Measurements from ENCODE around the gene MAP4K1.

MAP4K1 gene

GRCh38 chr19:38617764-38618589 is at the start of gene MAP4K1:
Gene MAP4K1, minus strand, starts transcription at chr19:38617953. Its CDS starts 58 bp downstream, at chr19:38617895.
- peak in 3 of 14 donors; percentile 9 to 28 (median 19) for DNase-seq

GRCh38 chr19:38666663-38667511 is 49.1 kb upstream of the MAP4K1 start:
- DNase-seq, result peak in 1 of 14 donors; percentile 25

- peak in 1 of 14 donors; percentile 34 for DNase-seq
These were observed 48.4 kb upstream of the MAP4K1 start for GRCh38 chr19:38665950-38666662.

- DNase-seq, result no peak
These were observed 47.6 kb upstream of the MAP4K1 start for GRCh38 chr19:38665219-38665931.

DNA sequence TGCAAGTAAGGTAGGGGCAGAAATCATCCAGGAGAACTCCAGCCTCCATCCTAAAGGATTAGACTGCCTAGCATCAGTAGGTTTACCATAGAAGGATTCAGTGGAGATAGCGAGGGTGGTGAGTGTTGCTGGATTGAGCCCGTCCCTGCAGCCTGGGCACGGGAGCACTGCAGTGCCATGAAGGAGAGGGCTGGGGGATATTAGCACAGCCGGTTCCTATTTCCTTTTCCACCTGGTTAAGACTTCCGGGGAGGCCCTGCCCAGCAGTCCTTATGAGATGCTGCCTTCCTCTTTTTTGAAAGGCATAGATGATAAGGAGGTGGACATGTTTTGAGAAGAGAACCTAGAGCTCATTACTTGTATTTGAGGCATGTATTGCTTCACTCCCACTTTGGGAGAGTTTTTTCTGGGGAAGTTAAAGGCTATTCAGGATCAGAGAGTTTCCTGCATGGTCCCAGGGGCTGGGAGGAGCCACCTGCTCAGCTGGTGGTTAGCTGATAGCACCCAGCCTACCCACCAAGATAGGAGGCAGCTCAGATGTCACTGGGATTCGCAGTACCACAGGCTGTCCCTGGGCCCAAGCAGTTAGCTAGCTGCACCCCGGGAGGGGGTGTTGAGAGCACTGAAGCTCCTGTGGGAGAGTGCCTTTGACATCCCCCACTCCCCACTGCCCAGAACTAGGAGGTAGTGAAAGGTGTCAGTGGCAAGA is 46.9 kb upstream of the MAP4K1 start:
- DNase-seq, result no peak

- peak in 11 of 14 donors; percentile 21 to 60 (median 37) for DNase-seq
These were observed 46.3 kb upstream of the MAP4K1 start for GRCh38 chr19:38663957-38664502.

- no peak for DNase-seq
These were observed 45.5 kb upstream of the MAP4K1 start for GRCh38 chr19:38663156-38663651.

DNA sequence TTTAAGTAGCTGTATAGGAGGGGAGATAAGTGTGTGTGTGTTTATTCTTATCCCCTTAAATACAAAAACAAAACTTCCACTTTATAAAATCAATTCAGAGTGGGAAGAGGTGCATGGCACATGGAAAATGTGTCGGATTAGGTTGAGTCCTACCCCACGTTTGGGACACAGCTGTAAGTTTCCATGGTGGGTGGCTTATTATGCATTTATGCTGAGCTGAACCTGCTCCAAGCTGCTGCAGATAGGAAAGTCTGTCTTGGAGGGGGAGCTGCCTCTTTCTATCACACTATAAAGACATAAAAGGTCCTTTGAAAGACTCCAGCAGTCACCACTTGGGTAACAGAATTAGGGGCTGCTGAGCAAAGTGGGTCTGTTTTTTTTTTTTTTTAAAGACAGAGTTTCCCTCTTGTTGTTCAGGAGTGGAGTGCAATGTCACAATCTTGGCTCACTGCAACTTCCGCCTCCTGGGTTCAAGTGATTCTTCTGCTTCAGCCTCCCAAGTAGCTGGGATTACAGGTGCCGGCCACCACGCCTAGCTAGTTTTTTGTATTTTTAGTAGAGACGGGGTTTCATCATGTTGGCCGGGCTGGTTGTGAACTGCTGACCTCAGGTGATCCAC is 44.9 kb upstream of the MAP4K1 start:
- DNase-seq, result no peak

GRCh38 chr19:38661996-38662395 is 44.2 kb upstream of the MAP4K1 start:
- DNase-seq, result no peak

GRCh38 chr19:38661136-38661535 is 43.4 kb upstream of the MAP4K1 start:
- no peak for DNase-seq

GRCh38 chr19:38660724-38661123 is 43.0 kb upstream of the MAP4K1 start:
- no peak for DNase-seq

DNA sequence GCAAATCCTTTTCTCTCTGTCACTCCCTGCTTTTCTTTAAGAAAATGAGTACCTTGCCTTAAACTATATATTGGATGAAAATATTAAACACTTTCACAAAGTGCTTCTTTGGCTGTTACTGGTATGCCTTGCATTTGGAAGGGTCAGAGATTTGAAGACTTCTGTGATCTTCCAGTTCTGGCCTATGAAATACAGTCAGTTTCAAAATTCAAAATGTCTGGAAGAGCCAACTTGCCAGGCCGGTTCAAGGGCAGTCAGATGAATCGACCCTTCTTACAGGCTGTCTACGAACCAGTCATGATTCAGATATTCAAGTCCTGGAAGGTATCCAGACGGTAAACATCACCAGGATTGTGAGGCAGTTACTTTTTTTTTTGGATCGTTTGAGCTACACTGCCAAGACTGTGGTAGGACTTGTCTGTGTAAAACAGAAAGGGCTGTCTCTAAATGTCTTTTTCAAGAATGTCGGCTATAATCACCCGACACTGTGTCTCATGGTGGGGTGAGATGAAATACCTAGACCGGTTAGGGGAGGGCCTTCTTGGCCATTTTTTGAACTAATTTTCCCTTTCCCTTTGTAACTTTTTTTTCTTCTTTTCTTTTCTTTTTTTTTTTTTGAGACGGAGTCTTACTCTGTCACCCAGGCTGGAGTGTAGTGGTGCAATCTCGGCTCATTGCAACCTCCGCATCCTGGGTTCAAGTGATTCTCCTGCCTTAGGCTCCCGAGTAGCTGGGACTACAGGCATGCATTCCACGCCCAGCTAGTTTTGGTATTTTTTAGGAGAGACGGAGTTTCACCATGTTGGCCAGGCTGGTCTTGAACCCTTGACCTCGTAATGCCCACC is 40.9 kb upstream of the MAP4K1 start:
- no peak for DNase-seq

DNA sequence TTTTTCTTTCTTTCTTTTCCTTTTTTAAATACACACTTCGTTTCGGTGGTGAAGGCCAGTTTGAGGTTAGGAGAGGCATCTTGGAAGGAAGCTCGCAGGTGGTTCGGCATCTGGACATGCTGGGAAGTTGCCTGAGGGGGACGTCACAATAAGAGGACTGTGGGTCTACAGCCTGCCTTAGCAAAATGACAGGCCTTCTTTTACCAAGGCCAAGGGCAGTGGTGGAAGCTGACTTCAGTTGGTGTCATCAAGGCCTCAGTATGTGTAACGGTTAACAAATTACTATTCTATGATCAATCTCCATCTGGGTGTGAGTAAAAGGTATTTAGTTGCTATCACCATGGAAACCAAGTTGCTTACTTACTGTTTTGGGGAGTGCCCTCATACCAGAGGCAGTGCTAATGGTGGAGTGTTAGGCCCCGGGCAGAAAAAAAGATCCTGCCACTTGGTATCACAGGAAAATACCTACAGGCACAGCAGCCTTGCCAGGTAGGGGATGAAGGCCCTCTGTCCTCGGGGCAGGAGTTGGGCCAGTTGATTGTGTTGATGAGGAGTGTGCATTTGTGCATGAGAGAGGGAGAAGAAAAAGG is 40.0 kb upstream of the MAP4K1 start:
- no peak for DNase-seq

DNA sequence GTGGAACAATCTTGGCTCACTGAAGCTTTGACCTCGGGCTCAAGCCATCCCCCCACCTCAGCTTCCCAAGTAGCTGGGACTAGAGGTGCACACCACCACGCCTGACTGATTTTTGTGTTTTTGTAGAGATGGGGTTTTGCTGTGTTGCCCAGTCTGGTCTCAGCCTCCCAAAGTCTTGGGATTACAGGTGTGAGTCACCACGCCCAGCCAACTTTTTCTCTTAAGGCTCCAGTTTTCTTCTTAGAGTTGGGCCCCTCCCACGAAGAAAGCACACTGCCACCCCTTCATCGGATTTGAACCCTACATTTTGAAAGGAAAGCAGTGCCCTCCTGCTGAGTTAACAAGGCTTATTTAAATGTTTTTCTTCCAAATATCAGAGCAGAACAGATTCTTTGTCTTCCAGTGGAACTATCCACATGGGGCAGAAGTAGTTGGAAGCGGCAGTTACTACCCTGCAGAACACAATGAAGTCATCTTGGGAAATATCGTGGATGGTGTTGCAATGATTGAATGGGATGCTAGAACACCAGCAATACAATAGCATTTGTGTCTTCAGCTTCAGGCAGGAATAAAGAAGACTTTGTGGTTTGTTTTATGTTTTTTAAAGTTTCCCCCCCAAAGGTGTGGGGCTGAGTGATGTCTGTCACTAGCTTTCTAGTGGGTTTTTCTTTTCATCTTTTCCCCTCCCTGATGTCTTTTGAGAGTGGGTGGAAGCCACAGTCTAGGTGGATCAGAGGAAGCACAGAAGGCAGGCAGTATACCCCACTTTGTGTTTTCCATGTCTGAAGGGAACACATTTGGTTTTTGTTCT is 38.6 kb upstream of the MAP4K1 start:
- DNase-seq, result peak in 2 of 14 donors; percentile 30 to 34

DNA sequence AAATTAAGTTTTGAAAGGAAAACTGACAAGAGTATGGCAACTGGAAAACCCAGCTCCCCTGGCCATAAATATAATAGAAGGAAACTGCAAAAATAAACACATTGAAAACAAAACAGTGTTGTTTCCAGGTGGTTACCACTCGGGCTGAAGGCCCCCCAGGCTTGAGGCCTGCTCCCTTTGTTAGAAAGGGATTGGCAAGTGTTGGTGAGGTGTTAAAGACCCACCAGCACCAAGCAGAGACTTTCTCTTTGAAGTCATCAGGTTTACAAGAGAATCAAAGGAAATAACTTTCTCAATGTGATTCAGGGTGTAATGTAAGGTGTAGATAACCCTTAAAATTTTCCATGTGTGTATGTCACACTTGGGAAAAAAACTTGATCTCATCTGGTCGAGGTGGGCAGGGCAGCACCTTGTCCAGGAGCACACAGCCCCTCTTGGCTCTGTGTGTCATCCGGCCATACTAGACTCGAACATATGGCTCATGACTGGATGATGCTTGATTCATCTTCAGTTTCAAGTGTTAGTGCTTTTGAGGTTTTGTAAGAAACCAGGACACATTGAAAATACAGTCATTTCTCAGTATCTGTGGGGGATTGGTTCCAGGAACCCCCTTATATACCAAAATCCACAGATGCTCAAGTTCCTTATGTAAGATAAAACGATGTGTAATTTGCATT is 37.5 kb upstream of the MAP4K1 start:
- no peak for DNase-seq

GRCh38 chr19:38654628-38655055 is 36.9 kb upstream of the MAP4K1 start:
- no peak for DNase-seq

- no peak for DNase-seq
These were observed 35.3 kb upstream of the MAP4K1 start for GRCh38 chr19:38653028-38653571.
